Adrenal gland (tissue), 5 donors: ENCODE data around the gene FAM174A.

Experiments
- POLR2A ChIP-seq, 2 donors: fragments of 450-650 bp; IDR thresholded peaks; one replicate each; pipeline ENCODE4 v1.6.1; 2017; ENCODE audit warnings: antibody characterized with exemption in 2 of 2, mild to moderate bottlenecking in 2 of 2, moderate library complexity in 1 of 2
- TF ChIP-seq, protein P1 (sequence below), 6 experiments: fragments of 450-650 bp in 4 of 6; fragments of 200-600 bp in 2 of 6; sonication (generic) in 1 of 6; IDR thresholded peaks; 1 replicate in 5 of 6; 2 replicates in 1 of 6; pipeline versions ENCODE4 v1.5.1 to v1.8.0; 2016 to 2021; ENCODE audit warnings: antibody characterized with exemption in 6 of 6, mild to moderate bottlenecking in 2 of 6, moderate library complexity in 1 of 6
- donor health status: DM: no; HTN: no; CAD: no.

DNA sequence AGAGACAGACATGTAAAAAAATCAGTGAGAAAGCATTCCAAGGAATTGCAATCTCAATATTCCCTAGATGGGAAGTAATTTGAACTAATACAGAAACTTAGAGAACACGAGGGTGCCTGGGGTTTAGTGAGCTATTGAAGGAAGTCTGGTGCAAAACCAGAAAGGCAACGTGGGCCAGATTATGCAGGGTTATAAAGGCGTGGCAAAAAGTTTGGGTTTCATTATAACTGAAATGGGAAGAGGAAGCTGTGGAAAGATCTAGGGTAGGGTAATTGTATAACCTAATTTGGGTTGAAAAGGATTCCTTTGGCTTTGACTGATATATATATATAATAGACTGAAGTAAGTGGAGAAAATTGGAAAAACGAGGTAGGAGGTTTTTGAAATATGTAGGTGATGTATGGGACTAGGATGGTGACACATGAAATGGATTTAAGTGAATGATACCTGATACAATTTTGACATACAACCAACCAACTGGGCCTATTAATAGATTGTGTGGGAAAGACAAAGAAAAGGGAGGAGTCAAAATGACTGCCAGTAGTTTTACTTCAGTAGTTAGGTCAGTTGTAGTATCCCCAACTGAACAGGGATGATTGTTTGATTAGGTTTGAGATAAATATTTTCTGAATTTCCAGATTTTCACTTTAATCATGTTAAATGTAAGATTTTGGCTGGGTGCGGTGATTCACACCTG lies 65.3 kb downstream of the FAM174A start:
- TF ChIP-seq, protein P1, sequence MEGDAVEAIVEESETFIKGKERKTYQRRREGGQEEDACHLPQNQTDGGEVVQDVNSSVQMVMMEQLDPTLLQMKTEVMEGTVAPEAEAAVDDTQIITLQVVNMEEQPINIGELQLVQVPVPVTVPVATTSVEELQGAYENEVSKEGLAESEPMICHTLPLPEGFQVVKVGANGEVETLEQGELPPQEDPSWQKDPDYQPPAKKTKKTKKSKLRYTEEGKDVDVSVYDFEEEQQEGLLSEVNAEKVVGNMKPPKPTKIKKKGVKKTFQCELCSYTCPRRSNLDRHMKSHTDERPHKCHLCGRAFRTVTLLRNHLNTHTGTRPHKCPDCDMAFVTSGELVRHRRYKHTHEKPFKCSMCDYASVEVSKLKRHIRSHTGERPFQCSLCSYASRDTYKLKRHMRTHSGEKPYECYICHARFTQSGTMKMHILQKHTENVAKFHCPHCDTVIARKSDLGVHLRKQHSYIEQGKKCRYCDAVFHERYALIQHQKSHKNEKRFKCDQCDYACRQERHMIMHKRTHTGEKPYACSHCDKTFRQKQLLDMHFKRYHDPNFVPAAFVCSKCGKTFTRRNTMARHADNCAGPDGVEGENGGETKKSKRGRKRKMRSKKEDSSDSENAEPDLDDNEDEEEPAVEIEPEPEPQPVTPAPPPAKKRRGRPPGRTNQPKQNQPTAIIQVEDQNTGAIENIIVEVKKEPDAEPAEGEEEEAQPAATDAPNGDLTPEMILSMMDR (IDR thresholded peaks at IDR 0.05), result no peak
- no peak for TF ChIP-seq POLR2A (IDR thresholded peaks at IDR 0.05)
